Activated CD4-positive, alpha-beta T cell treated with anti-CD3 and anti-CD28 coated beads, Interleukin-2, amount 50 U/mL, for 24 hours (primary cell): ENCODE data around the gene STARD5.

Experiments used
- DNase-seq, 2 donors: peaks; one replicate each; pipeline ENCODE4 v3.0.0-alpha.2; 2020; ENCODE audit warnings: low read depth in 1 of 2, low spot score in 1 of 2

Gene STARD5

GRCh38 chr15:81275711-81276392 lies 48.1 kb downstream of the STARD5 start:
- no peak for DNase-seq

- peak in 1 of 2 donors; percentile 83 for DNase-seq
Observed at GRCh38 chr15:81274931-81275707, 48.8 kb downstream of the STARD5 start.

GRCh38 chr15:81274255-81274654 lies 49.7 kb downstream of the STARD5 start:
- no peak for DNase-seq

GRCh38 chr15:81273855-81274254 lies 50.1 kb downstream of the STARD5 start:
- DNase-seq = no peak

- no peak for DNase-seq
Observed at GRCh38 chr15:81273200-81273599, 50.7 kb downstream of the STARD5 start.

- no peak for DNase-seq
Observed at GRCh38 chr15:81271761-81272644, 51.9 kb downstream of the STARD5 start.

GRCh38 chr15:81270781-81271491 lies 53.0 kb downstream of the STARD5 start:
- DNase-seq = no peak

GRCh38 chr15:81270188-81270587 lies 53.8 kb downstream of the STARD5 start:
- DNase-seq = no peak

GRCh38 chr15:81268881-81269601 lies 54.9 kb downstream of the STARD5 start:
- no peak for DNase-seq

GRCh38 chr15:81268340-81268739 lies 55.6 kb downstream of the STARD5 start:
- DNase-seq = no peak

- peak; percentile 67 to 84 for DNase-seq
Observed at GRCh38 chr15:81265944-81266775, 57.8 kb downstream of the STARD5 start.

GRCh38 chr15:81265256-81265943 lies 58.5 kb downstream of the STARD5 start:
- DNase-seq = no peak

GRCh38 chr15:81264072-81264857 lies 59.7 kb downstream of the STARD5 start:
- DNase-seq = no peak

- DNase-seq = no peak
Observed at GRCh38 chr15:81263477-81263876, 60.5 kb downstream of the STARD5 start.

GRCh38 chr15:81261172-81261811 lies 62.6 kb downstream of the STARD5 start:
- DNase-seq = no peak

GRCh38 chr15:81259760-81260298 lies 64.1 kb downstream of the STARD5 start:
- no peak for DNase-seq
